Ectodermal cell (in vitro differentiated cells): ENCODE measurements around the gene CDV3.

Experiments
- H3K27ac ChIP-seq: 2 replicates; pipeline ENCODE4 v1.7.0; 2013; ENCODE audit warnings: mild to moderate bottlenecking, low read depth, low read length; ENCODE audit not compliant: insufficient read depth, poor library complexity, severe bottlenecking
- H3K27me3 ChIP-seq: 2 replicates; pipeline ENCODE4 v1.7.0; 2013; ENCODE audit warnings: mild to moderate bottlenecking, low read length; ENCODE audit not compliant: insufficient read depth, control insufficient read depth, poor library complexity, severe bottlenecking
- H3K36me3 ChIP-seq: one replicate; pipeline ENCODE4 v1.7.0; 2013; ENCODE audit warnings: low read length; ENCODE audit not compliant: control insufficient read depth, insufficient read depth
- H3K4me1 ChIP-seq: one replicate; pipeline ENCODE4 v1.7.0; 2013; ENCODE audit warnings: low read length; ENCODE audit not compliant: control insufficient read depth, insufficient read depth
- H3K4me3 ChIP-seq: 2 replicates; pipeline ENCODE4 v1.7.0; 2013; ENCODE audit warnings: low read depth, low read length, control low read depth; ENCODE audit not compliant: insufficient read depth
- H3K9me3 ChIP-seq: 2 replicates; pipeline ENCODE4 v1.7.0; 2013; ENCODE audit warnings: mild to moderate bottlenecking, low read length, moderate library complexity; ENCODE audit not compliant: control insufficient read depth
- WGBS, 2 experiments: methylation state at CpG; one replicate each; pipeline ENCODE4 v1.1.7; 2013; ENCODE audit warnings: missing lambda C conversion rate in 2 of 2; 5-methylcytosine and 5-hydroxymethylcytosine counted together

Gene CDV3

DNA sequence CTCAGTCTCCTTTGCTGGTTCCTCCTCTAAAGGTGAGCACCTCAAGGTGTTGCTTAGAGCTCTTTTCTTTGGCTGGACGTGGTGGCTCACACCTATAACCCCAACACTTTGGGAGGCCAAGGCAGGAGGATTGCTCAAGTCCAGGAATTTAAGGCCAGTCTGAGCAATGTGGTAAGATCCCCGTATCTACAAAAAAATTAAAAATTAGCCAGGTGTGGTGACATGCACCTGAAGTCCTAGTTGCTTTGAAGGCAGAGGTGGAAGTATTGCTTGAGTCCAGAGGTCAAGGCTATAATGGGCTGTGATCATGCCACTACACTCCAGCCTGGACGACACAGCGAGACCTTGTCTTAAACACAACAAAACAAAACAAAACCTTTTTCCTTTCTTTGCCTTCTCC, 60.0 kb downstream of the CDV3 start:
- Histone ChIP-seq H3K4me3 (no peak overlapping the region), H3K4me1 (no peaks in the 10 kb centered on the region), H3K36me3 (peaks cover 19% of the 10 kb centered on the region), H3K9me3 (no peaks in the 10 kb centered on the region), H3K27me3 (no peaks in the 10 kb centered on the region), H3K27ac (no peak overlapping the region)
- WGBS, 2 experiments: 93 to 94% methylated on average over 4 of the region's 4 CpGs
